ENCODE results near the gene GNB1. TPM values are rescaled to one million over a fixed set of nuclear protein-coding genes. Genes with fewer than 3 reads are reported as not detected.

GNB1 gene
- total and polyA plus RNA-seq, 10 of the 15 experiments (the other 5 are each of a cell fraction or from before 2014, with no cell fraction given): 23.0 to 392 (median 93.9) TPM

DNA sequence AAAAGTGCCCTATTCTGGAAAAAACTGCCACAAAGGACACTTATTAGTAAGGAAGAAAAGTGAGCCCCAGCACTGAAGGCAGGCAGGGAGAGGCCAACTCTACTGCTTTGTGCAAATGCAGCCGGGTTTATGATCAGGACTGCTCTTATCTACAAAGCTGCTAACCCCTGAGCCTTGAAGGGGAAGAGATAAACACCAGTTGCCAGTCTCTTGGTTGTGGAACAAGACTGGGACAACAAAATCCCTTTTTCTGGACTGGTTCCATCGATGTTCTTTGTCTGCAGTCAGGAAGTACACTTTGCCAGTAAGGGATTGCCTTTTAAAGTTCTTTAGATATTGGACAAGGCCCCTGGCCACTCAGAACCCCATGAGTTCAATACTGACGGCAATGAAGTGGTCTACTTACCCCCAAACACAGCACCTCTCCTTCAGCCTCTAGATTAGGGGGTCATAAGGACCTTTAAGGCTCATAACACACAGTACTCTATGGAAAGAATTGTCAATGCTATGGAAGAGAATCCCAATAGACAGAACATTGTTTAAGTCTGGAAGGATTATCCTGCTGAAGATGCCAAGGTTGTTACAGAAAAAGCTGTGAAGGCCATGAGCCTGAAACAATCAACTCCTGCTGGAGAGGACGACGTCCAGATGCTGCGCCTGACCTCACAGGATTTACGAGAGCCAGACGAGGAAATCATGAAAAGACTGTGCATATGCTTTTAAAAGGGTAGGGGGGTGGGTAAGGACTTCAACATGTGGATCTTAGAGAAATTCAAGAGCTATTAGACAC is 43.6 kb downstream of the GNB1 start (continued):
- no peak for TF ChIP-seq YBX1 (IDR thresholded peaks at IDR 0.05)
- TF ChIP-seq, protein P1, sequence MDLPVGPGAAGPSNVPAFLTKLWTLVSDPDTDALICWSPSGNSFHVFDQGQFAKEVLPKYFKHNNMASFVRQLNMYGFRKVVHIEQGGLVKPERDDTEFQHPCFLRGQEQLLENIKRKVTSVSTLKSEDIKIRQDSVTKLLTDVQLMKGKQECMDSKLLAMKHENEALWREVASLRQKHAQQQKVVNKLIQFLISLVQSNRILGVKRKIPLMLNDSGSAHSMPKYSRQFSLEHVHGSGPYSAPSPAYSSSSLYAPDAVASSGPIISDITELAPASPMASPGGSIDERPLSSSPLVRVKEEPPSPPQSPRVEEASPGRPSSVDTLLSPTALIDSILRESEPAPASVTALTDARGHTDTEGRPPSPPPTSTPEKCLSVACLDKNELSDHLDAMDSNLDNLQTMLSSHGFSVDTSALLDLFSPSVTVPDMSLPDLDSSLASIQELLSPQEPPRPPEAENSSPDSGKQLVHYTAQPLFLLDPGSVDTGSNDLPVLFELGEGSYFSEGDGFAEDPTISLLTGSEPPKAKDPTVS (IDR thresholded peaks at IDR 0.05; ENCODE audit: low read depth, low read length): no peak
- TF ChIP-seq CREM (IDR thresholded peaks at IDR 0.05; ENCODE audit: low read depth): no peak
- TF ChIP-seq POLR2A (IDR thresholded peaks at IDR 0.05; ENCODE audit: low read depth, low read length): no peak
- TF ChIP-seq RUNX3 (IDR thresholded peaks at IDR 0.05; ENCODE audit: low read length): no peak
- no peak for TF ChIP-seq EGR1 (IDR thresholded peaks at IDR 0.05; ENCODE audit: borderline replicate concordance in 1 of 2, low read depth in 2 of 2, low read length in 2 of 2)
- no peak for TF ChIP-seq CBX3 (IDR thresholded peaks at IDR 0.05; ENCODE audit: borderline replicate concordance, low read depth)
- no peak for TF ChIP-seq RBBP5 (conservative IDR thresholded peaks at IDR 0.05)
- TF ChIP-seq SIX5 (IDR thresholded peaks at IDR 0.05; ENCODE audit: low read depth, low read length, severe bottlenecking): no peak
- TF ChIP-seq RELA (IDR thresholded peaks at IDR 0.05; ENCODE audit: borderline replicate concordance, partially characterized antibody): no peak
- TF ChIP-seq IKZF1 (conservative IDR thresholded peaks at IDR 0.05): no peak

DNA sequence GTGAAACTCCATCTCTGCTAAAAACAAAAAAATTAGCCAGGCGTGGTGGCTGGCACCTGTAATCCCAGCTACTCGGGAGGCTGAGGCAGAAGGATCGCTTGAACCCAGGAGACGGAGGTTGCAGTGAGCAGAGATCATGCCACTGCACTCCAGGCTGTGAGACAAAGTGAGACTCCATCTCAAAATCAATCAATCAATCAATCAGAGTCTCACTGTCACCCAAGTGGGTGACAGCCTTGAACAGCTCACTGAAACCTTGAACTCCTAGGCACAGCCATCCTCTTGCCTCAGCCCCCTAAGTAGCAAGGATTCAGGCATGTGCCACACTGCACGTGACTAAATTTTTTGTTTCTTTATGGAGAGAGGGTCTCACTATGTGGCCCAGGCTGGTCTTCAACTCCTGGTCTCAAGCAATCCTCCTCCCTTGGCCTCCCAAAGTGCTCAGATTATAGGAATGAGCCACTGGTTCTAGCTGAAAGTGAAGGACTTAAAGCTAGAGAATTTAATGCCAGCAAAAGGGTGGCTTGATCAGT is 44.4 kb downstream of the GNB1 start:
- H3K4me2 ChIP-seq (ENCODE audit: control insufficient read depth, insufficient read depth): no peak overlapping the region
- no peaks in the 10 kb centered on the region for H3K27me3 ChIP-seq (replicated peaks in 1 of 2; ENCODE audit: control insufficient read depth in 2 of 2, insufficient read depth in 2 of 2, low read length in 1 of 2)
- WGBS (ENCODE audit: insufficient coverage, insufficient replicate concordance, low lambda C conversion rate, missing lambda C conversion rate): 98% methylated on average over 5 of the region's 5 CpGs
- FAIRE-seq (no peak), DNase-seq (ENCODE audit: low read depth, low spot score) (no peak), ATAC-seq (no peak)
- no TSS peak for BruUV-seq (replicated peaks)
- in situ Hi-C loops (cut with MboI): no loop called here
- ChIA-PET CTCF (interaction anchor here (1.7 kb wide), 1 partner anchor 59 kb away, joined by 4 read pairs; no protein-coding TSS in a partner anchor), POLR2A (interaction anchor here (1.2 to 1.4 kb wide), 2 partner anchors 16 to 23 kb away, joined by 3 to 4 read pairs; no protein-coding TSS in a partner anchor), RAD21 (ENCODE audit: unreplicated experiment) (no interaction called here), SMC1A (ENCODE audit: uncharacterized antibody, unreplicated experiment) (interaction anchor here (1.2 kb wide), 1 partner anchor 14 kb away, joined by 3 read pairs; no protein-coding TSS in a partner anchor)
- H3K36me3 ChIP-seq (ENCODE audit: control insufficient read depth in 2 of 2, insufficient read depth in 2 of 2, low read length in 1 of 2): peaks cover 2 to 5% of the 10 kb centered on the region in 2 experiments; a peak in 3 of 4 replicates
- H2AFZ ChIP-seq (ENCODE audit: control insufficient read depth, low read depth, low read length): no peak overlapping the region
- H3K4me3 ChIP-seq: no peak overlapping the region
- H3K27ac ChIP-seq (ENCODE audit: control insufficient read depth, insufficient read depth): no peak overlapping the region
- H3K9ac ChIP-seq (ENCODE audit: control insufficient read depth, insufficient read depth, low read length): no peak overlapping the region
- H3K79me2 ChIP-seq (ENCODE audit: control insufficient read depth, insufficient read depth, low read length): peaks cover 82% of the 10 kb centered on the region
- H4K20me1 ChIP-seq (ENCODE audit: control insufficient read depth, insufficient read depth): no peaks in the 10 kb centered on the region; the same call in 1 of the 2 replicates
- H3K4me1 ChIP-seq (ENCODE audit: control insufficient read depth, insufficient read depth, low read length): peaks cover 43% of the 10 kb centered on the region
- intact Hi-C loops (cut with micrococcal nuclease; ENCODE audit: unreplicated experiment): no loop called here
- no peaks in the 10 kb centered on the region for H3K9me3 ChIP-seq (replicated peaks; ENCODE audit: control insufficient read depth, insufficient read depth, low read length)
- no peak for TF ChIP-seq PML (IDR thresholded peaks at IDR 0.05; ENCODE audit: low read length)
- TF ChIP-seq SMAD5 (IDR thresholded peaks at IDR 0.05; ENCODE audit: low read depth): no peak
- no peak for TF ChIP-seq KLF5 (IDR thresholded peaks at IDR 0.05; ENCODE audit: partially characterized antibody)
- TF ChIP-seq SUZ12 (IDR thresholded peaks at IDR 0.05; ENCODE audit: unreplicated experiment): no peak
- TF ChIP-seq, protein P2, sequence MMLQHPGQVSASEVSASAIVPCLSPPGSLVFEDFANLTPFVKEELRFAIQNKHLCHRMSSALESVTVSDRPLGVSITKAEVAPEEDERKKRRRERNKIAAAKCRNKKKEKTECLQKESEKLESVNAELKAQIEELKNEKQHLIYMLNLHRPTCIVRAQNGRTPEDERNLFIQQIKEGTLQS (IDR thresholded peaks at IDR 0.05; ENCODE audit: borderline replicate concordance, extremely low read depth, low read depth, low read length): no peak
- TF ChIP-seq CEBPB (IDR thresholded peaks at IDR 0.05; ENCODE audit: borderline replicate concordance in 1 of 2, low read depth in 2 of 2, low read length in 2 of 2): no peak
- TF ChIP-seq SREBF1 (IDR thresholded peaks at IDR 0.05; ENCODE audit: low read length): no peak
- no peak for TF ChIP-seq MXI1 (IDR thresholded peaks at IDR 0.05; ENCODE audit: low read depth, low read length)
- TF ChIP-seq RELA (IDR thresholded peaks at IDR 0.05; ENCODE audit: borderline replicate concordance, partially characterized antibody): no peak
- TF ChIP-seq TCF7 (IDR thresholded peaks at IDR 0.05; ENCODE audit: borderline replicate concordance): no peak
- no peak for TF ChIP-seq TCF12 (IDR thresholded peaks at IDR 0.05; ENCODE audit: low read depth, low read length)
- no peak for TF ChIP-seq FOXK2 (IDR thresholded peaks at IDR 0.05)
- TF ChIP-seq POLR2AphosphoS2 (IDR thresholded peaks at IDR 0.05; ENCODE audit: low read depth, low read length): no peak
- no peak for TF ChIP-seq NRF1 (conservative IDR thresholded peaks at IDR 0.05; ENCODE audit: low read depth, low read length)

Measured in GM12878 (cell line).